ENCODE data around the gene NPHP4. TPM values are rescaled to one million over a fixed set of nuclear protein-coding genes. Genes with fewer than 3 reads are reported as not detected.

The NPHP4 gene
- polyA plus RNA-seq, 1 of the 3 experiments (the other 2 are of a cell fraction) = 7.0 TPM

GRCh38 chr1:5863238-5863637 lies 129.0 kb downstream of the NPHP4 start:
- Histone ChIP-seq H3F3A (replicated peaks; ENCODE audit: insufficient read depth) (no peaks in the 10 kb centered on the region), H2AFZ (ENCODE audit: low read depth) (no peak overlapping the region), H3K4me1 (ENCODE audit: control insufficient read depth in 1 of 2, insufficient read depth in 2 of 2, low read depth in 1 of 2, low read length in 1 of 2) (peaks cover 0 to 13% of the 10 kb centered on the region in 2 experiments; a peak in 1 of 4 replicates), H3K79me2 (ENCODE audit: insufficient read depth) (no peaks in the 10 kb centered on the region), H3K36me3 (replicated peaks in 1 of 2; ENCODE audit: control insufficient read depth in 1 of 2, insufficient read depth in 2 of 2, low read length in 1 of 2) (peaks cover 0 to 5% of the 10 kb centered on the region in 2 experiments), H3K27ac (ENCODE audit: low read depth in 2 of 2, low read length in 1 of 2) (no peak overlapping the region), H3K27me3 (ENCODE audit: insufficient read depth) (no peaks in the 10 kb centered on the region), H3K4me2 (no peak overlapping the region), H3K9me2 (no peaks in the 10 kb centered on the region), H4K20me1 (ENCODE audit: insufficient read depth) (no peaks in the 10 kb centered on the region), H3K9ac (no peak overlapping the region), H3K9me3 (no peaks in the 10 kb centered on the region), H3K4me3 (ENCODE audit: low read depth in 2 of 2, low read length in 1 of 2) (no peak overlapping the region)
- 96% methylated on average over 16 of the region's 17 CpGs for WGBS (ENCODE audit: low lambda C conversion rate)
- ChIA-PET CTCF (no interaction called here), POLR2A (no interaction called here)
- TF ChIP-seq MXI1 (IDR thresholded peaks at IDR 0.05; ENCODE audit: low read depth, low read length) (no peak), RCOR1 (IDR thresholded peaks at IDR 0.05; ENCODE audit: low read length) (no peak), USF1 (IDR thresholded peaks at IDR 0.05; ENCODE audit: borderline replicate concordance, low read depth) (no peak), TCF12 (IDR thresholded peaks at IDR 0.05) (no peak), FOXM1 (IDR thresholded peaks at IDR 0.05; ENCODE audit: low read depth) (no peak), IRF3 (IDR thresholded peaks at IDR 0.05; ENCODE audit: low read depth, low read length) (no peak), NRF1 (IDR thresholded peaks at IDR 0.05; ENCODE audit: low read depth, low read length) (no peak), RXRA (IDR thresholded peaks at IDR 0.05; ENCODE audit: borderline replicate concordance, low read depth) (no peak), REST (IDR thresholded peaks at IDR 0.05; ENCODE audit: low read depth, low read length) (no peak), RFX5 (IDR thresholded peaks at IDR 0.05; ENCODE audit: low read length) (no peak)
- DNase-seq = no peak
